Hypothalamus (tissue), 51 donors: Measurements from ENCODE around the gene TMEM223.
"Not testable (repeated sequence)": the region's sequence is repeated elsewhere in the genome, so short reads cannot be mapped to it uniquely, and the experiment has no call there.

Experiments
- DNase-seq, 51 donors: peaks; one replicate each; lab custom pipeline; 2025; lab: John Stamatoyannopoulos, UW

The TMEM223 gene

DNA sequence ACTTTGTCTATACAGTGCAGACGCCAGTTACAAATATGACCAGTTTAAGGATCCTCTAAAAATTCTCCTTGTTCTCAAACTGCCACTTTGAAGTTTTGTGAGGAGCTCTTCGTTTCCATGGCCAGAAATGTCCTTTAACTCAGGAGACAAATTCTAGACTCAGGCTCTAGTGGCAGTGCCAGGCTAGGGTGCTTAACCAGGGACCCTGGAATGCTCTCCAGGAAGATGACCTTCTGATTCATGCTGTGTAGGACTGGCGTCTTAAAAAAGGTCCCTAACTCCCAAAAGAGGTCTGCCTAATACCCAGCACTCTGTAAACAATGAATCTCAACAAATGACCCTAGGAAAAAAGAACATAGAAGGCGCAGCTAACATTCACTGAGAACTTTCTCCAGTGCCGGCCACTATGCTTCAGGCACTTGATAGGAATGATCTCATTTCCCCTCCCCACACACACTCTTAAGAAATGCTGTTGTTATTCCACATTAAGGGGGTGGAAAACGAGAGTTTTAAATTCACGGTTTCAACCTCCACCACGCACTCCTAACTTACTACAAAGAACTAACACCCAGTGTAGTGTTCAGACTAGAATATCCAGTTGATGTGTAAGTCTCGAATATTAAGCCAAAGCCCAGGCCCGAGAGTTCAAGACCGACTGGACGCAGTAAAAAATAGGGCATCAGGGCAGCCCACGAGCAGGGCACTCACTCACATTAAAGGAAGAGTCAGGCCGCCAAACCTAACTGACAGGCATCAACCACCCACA is 12.7 kb upstream of the TMEM223 start:
- DNase-seq = no peak

DNA sequence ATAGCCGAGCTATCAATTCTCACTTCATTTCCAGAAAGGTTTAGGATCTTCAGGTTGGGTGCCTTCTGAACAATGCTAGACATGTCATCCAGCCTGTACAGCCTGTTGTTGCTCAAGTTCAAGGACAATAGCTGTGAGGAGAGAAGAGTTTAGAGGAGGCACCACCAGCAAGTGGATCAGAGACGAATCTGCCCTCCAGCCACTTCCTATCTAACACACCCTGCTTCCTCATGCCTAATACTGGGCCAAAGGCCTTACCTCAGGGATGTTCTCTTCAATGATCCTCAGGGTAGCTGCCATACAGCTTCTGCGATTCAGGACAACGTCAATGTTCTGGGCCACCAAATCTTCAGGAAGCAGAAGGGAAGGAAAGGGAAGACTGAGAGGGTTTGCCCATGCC is 9.3 kb upstream of the TMEM223 start:
- DNase-seq = no peak

DNA sequence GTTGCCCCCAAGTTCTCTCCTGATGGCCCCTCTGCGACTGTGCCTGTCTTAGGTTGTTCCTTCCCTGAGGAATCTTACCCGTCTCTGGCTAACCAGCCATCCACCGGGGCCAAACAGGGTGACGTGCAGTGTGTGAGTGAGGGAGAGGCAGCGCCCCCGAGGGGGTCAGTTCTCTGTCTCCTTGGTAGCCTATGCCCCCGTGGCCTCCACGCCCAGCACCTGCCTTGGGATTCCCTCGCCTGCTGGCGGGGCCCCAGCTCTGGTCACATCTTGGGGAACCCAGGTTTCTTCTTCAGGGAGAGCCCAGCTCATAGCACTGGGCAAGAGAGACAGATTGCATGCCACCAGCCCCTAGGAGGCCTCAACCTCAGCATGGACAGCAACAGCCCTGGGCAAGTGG is 7.7 kb upstream of the TMEM223 start:
- no peak for DNase-seq

DNA sequence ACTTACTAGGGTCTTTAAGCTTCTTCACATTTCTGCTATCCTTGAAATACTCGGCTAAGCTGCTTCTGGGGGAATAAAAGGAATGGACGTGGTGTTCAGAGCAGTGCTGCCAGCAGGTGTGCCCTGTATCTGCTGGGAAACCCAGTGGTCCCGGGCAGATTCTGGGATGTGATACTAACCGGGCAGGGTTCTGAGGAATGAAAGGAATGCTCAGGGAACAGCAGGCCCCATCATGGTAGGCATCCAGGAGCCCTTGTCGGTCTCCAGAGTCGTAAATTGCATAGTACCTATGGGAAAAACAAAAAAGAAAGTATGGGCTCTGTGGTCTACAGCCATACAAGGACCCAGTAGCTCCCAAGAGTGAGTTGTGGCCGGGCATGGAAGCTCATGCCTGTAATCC is 4.5 kb upstream of the TMEM223 start:
- DNase-seq = no peak

DNA sequence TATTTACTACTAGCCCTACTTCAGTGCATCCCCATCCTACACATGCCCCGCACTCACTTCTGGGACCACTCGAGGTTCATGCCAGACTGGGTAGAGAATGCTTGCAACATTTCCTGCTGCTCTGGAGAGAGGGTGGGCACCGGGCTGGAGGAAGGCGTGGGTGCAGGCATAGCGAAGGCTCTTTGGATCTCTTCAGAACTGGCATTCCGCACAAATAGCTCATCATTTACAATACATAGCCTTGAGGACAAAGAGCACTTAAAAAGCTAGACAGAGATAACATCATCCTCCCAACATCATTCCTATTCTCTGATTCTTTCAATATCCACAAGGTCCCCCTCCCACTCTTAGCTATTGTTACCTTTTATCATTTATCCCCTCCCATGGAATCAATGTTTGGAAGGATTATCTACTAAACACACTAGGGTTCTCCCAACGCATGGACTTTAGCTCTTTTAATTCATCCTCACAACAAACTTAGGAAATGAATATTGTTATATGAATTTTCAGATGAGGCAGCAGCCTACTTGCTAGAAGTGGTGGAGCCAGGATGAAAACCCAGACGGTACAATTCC is 2.5 kb upstream of the TMEM223 start:
- no peak for DNase-seq

DNA sequence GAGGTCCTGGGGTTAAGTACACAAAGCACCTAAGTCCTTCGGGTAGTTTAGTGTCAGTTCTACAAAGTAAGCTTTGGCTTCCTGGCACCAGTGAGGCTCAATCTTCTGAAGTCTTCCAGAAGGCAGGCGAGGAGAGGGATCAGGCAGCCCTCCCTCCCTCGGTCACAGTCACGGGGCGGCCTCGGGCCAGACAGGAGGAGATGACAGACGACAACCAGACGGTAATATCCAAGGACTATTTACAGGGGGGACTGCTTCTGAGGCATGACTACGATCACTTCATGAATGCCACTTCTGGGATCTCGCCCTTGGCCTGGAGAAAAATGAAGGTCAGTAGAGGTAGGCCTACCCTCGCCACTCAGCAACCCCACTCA is 383 bp upstream of the TMEM223 start:
- peak in 8 of 51 donors; percentile 17 to 55 (median 36) for DNase-seq

DNA sequence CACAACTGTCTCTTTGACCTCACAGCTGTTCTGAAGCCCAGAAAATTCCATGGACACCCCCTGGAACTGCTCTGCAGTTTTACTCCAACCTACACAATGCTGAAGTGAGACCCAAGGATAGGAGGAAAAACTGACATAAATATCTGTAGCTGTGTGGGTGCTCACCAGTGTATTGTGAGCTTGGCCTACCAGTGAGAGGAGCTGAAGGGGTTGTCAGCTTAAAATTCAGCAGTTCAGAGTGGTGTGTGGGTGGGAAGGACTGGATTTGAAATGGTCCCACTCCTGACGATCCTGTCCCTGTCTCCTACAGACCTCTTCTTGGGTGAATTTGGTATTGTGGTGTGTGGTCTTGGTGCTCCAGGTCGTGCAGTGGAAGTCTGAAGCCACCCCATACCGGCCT is 2.2 kb downstream of the TMEM223 start:
- peak in 1 of 51 donors; percentile 1 for DNase-seq

DNA sequence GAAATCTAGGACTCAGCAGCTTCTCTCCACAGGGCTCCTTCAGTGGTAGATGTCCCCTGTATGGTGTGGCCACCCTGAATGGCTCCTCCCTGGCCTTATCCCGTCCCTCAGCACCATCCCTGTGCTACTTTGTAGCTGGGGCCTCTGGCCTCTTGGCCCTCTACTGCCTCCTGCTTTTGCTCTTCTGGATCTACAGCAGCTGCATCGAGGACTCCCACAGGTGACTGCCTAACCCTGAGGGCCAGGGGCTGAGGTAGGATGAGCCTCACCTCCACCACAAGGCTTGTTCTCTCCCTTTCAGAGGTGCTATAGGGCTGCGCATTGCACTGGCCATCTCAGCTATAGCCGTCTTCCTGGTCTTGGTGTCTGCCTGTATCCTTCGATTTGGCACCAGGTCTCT is 2.8 kb downstream of the TMEM223 start:
- no peak for DNase-seq

DNA sequence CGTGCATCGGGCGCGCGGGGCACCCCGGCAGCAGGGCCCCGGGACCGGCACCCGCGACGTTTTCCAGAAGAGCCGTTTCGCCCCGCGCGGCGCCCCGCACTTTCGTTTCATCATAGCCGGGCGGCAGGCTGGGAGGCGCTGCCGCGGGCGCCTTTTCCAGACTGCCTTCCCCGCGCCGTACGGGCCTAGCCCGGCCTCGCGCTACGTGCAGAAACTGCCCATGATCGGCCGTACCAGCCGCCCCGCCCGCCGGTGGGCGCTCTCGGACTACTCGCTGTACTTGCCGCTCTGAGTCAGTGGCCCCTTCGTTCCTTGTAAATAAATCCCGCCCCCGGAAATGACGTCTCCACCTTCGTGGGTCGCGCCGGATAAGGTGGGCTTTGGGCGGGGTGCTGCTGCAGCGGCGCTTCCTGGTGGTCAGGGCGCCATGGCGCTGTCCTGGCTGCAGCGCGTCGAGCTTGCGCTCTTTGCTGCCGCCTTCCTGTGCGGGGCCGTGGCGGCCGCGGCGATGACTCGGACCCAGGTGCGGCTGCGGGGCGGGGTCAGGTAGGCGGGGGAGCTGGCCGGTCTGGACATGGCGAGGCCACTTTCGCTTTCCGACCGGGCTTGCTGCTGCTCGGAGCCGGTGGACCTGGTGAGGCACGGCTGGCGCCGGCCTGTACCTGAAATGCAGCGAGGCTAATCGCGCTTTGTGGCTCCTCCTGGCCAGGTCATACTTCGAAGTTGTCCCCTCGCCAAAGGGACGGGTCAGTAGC is 4.6 kb downstream of the TMEM223 start, which contains the start of gene TMEM179B:
Gene TMEM179B (plus strand): TSS at position 398 of the 755 bp plus-strand sequence. CDS start 30 bp downstream, at position 428.
- peak; percentile 61 to 99 (median 94) for DNase-seq

DNA sequence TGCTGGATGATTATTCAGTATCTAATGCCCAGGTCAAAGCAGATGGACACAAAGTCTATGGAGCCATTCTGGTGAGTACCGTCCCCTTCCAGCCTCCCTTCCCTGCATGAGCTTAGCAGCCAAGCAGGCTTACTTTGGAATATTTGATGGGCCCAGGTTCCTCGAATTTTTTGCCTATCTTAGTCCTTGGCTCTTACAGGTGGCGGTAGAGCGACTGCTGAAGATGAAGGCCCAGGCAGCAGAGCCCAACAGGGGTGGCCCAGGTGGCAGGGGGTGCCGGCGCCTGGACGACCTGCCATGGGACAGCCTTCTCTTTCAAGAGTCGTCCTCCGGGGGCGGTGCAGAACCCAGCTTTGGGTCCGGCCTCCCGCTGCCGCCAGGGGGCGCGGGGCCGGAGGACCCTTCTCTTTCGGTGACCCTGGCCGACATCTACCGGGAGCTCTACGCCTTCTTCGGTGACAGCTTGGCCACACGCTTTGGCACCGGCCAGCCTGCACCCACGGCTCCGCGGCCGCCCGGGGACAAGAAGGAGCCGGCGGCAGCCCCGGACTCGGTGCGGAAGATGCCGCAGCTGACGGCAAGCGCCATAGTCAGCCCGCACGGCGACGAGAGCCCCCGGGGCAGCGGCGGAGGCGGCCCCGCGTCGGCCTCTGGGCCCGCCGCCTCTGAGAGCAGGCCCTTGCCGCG is 5.3 kb downstream of the TMEM223 start:
- peak; percentile 23 to 86 (median 69) for DNase-seq

DNA sequence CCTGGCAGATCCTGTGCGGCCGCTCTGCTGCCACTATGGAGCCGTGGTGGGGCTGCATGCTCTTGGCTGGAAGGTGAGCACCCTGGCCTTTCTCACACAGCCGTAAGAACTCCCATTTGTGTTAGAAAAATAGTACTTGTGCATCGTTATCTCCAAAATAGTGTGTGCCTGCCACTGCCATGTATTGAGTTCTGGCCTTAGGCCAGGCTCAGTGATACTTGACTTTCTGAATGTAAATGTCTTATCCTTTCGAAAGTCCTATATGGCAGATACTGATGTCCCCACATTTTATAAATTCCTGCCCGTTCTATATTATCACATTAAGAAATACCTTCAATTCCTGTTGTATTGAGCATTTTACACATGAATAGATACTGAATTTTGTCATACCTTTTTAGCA is 9.1 kb downstream of the TMEM223 start:
- DNase-seq = no peak

DNA sequence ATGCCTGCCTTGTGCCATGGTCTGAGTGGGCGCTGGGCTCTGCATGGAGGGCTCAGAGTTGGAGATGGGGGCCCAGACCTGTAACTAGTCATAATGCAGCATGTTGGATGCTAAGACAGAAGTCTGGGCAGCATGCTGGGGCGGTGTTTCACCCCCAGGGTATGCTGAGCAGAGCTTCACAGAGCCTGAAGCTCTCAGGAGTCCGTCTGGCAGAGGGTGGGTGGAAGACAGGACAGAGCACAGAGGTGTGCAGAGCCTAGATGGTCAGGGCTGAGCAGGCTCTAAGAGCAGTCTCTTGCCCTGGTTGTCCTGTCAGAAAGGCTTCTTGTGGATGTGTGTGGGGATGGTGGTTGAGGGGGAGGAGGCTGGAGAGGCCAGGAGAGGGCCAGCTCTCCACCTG is 13.4 kb downstream of the TMEM223 start:
- DNase-seq = no peak

DNA sequence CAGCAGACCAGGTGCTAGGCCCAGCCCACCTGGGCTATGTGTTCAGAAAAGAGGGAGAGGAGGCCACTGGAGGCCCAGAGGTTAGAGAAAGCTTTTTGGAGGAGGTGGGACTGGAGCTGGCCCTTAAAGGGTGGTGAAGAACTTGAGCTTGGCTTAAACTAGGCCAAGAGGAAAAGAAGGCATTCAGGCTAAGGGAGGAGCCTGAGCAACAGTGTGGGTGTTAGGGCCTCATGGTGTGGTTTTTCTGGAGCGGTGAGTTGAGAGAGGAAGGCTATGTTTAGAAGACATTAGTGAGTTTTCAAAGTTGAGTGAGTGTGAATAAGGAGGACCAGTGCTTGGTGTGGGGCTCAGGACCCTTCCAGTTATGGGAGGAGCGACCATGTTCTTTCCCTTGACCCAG is 14.4 kb downstream of the TMEM223 start:
- DNase-seq = no peak

DNA sequence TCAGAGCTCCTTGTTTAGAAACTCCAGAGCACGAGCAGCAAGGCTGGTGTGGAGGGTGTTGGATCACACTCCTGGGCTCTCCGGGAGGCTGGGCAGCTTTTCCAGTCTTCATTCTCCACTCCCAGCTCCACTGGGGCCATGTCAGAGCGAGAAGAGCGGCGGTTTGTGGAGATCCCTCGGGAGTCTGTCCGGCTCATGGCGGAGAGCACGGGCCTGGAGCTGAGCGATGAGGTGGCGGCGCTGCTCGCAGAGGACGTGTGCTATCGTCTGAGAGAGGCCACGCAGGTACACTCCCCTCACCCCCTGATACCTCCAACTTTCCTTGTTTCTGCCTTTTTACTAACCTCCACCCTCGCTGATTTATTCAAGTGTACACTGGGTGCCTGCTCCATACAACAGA is 16.2 kb downstream of the TMEM223 start:
- DNase-seq = no peak

DNA sequence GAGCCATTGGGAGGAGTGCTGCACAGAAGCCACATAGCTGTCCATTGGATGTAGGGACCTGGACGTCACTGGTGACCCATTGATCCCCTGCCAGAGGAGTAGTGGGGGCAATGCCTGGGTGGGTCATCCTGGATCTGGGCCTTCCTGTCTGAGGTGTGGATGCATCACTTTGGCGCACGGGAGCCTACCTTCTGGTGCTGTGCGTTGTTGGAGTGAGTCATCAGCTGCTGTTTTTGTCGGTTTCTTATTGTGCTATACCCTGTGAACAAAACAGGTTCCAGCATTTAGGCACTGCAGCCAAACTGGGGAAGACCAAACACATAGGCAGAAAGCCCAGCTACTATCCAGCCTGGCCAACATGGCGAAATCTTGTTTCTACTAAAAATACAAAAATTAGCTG is 17.4 kb downstream of the TMEM223 start:
- no peak for DNase-seq

DNA sequence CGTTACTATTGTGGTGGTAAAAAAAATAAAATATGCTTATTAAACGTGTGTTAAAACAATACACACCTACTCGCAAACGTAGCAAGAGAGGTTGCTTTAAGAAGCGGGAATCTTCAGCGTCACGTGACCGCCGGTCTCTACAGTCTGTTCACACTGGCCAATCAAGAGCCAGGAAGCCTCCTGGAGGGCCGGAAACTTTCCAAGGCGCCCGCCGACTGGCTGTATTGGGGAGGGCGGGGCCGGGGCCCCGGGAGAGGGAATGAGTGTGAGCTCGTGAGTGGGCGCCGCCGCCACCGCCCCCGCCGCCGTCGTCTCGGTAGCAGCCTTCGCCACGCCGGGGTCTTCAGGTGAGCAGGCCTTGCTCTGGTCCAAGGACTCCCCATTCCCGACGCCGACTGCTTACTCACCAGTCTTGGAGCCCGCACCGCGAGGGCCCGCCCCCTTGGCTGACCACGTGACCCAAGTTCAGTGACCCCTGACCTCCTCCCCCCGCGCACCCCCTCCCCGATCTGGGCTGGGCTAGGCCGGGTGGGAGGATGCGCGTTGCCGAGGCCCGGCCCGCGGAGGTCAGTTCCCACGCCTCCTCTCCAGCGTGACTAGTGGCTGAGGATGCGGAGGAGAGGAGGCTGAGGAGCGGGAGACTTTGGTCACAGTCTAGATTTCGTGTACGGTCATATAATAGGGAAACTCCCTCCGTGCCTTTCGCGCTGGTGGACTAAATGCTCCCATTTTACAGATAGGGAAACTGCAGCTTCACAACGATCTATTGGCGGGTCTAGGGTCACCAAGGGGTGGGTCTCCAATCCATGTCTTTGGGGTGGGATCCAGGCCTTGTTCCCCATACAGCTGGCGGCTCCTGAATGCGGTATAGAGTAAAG is 20.4 kb downstream of the TMEM223 start, which contains the start of gene TAF6L:
Gene TAF6L (plus strand): TSS at position 253 of the 878 bp plus-strand sequence. CDS start 4,388 bp downstream, outside the sequence.
- peak; percentile 92 to 100 (median 98) for DNase-seq

DNA sequence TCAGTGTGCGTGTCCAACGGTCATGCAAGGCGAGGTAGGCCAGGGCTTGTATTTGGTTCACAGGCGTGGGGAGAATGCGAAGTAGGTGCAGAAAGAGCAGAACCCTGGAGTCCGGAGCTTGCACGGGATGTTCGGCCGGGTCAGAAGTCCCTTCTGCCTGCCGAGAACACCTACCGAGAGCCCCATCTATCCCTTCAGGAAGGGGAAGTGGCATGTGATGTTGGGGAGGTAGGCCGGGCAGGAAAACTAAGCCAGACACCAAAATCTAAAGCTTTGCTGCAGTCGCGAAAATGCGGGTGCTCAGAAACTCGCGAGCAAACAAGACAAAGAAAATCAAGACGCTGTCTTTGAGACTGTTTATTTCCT is 21.0 kb downstream of the TMEM223 start:
- DNase-seq = peak in 32 of 51 donors; percentile 23 to 79 (median 53)

DNA sequence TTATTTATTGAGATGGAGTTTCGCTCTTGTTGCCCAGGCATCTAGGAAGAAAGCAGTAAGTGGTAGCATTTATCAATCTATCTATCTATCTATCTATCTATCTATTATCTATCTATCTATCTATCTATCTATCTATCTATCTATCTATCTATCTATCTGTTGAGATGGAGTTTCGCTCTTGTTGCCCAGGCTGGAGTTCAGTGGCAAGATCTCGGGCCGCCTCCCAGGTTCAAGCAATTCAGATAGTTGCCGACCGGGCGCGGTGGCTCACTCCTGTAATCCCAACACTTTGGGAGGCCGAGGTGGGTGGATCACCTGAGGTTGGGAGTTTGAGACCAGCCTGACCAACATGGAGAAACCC is 31.0 kb downstream of the TMEM223 start:
- not testable (repeated sequence) for DNase-seq

DNA sequence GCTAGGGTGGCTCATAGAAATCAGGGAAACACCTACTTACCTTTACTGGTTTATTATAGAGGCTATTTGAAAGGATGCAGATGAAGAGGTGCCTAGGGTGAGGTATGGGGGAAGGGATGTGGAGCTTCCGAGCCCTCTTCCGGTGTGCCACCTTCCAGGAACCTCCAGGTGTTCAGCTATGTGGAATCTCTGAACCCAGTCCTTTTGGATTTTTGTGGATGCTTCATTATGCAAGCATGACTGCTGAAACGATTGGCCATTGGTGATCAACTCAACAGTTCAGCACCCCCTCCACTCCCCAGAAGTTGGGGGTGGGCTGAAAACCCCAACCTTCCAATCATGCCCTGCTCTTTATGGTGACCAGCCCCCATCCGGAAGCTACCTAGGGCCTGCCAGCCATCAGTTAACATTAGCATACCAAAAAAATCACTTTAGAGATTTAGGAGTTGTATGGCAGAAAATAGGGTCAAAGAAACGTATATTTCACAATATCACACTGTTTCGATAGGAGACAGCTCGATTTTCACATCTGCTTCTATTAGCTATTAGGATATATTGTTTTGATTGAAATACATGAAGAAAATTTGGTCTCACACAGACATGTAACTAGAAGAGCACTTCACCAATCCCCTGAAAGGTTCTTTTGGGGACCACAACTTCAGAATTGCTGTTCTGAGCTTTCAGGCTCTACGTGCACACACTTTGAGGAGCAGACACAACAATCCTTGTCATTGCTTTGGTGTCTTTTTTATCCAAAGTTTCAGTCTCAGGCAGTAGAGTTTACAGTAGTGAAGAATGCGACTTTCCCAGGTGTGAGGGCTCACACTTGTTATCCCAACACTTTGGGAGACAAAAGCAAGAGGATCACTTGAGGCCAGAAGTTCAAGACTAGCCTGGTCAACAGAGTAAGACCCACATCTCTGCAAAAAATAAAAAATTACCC is 33.7 kb downstream of the TMEM223 start:
- DNase-seq = no peak
